GM13977 (cell line): ENCODE data around the gene DENND4B.

Source experiments
- DNase-seq: peaks from one replicate; pipeline ENCODE4 v3.0.0; 2012; ENCODE audit warnings: low spot score
- CTCF ChIP-seq: IDR thresholded peaks from 2 replicates; pipeline ENCODE4 v1.5.1; 2012; ENCODE audit warnings: mild to moderate bottlenecking, control low read depth; ENCODE audit not compliant: insufficient read depth; ENCODE audit errors: extremely low read depth, missing control alignments
- in situ Hi-C: fragments of 300-500 bp; cut with MboI; formaldehyde crosslinking; loops from one replicate; pipeline ENCODE4 v1.12.0; 2022; ENCODE audit warnings: low sequenced_read_pairs, low pct_unique_long_range_greater_than_20kb, mixed read lengths, inconsistent platforms; ENCODE audit not compliant: unreplicated experiment

Gene DENND4B

GRCh38 chr1:153941826-153942725, 4.4 kb downstream of the DENND4B start:
- no peak for DNase-seq
- TF ChIP-seq CTCF = no peak
- in situ Hi-C loops = no loop called here

- DNase-seq = no peak
- in situ Hi-C loops = no loop called here
- TF ChIP-seq CTCF = no peak
Measured at GRCh38 chr1:153940756-153941155, 5.8 kb downstream of the DENND4B start.

GRCh38 chr1:153939476-153939875, 7.0 kb downstream of the DENND4B start:
- in situ Hi-C loops = no loop called here
- TF ChIP-seq CTCF = no peak
- no peak for DNase-seq

- no peak for DNase-seq
- no peak for TF ChIP-seq CTCF
- in situ Hi-C loops = no loop called here
Measured at GRCh38 chr1:153938996-153939395, 7.5 kb downstream of the DENND4B start.

GRCh38 chr1:153937331-153937730, 9.2 kb downstream of the DENND4B start:
- TF ChIP-seq CTCF = no peak
- in situ Hi-C loops = no loop called here
- DNase-seq = no peak

- in situ Hi-C loops = no loop called here
- TF ChIP-seq CTCF = no peak
- DNase-seq = no peak
Measured at GRCh38 chr1:153936011-153936802, 10.3 kb downstream of the DENND4B start.
